ENCODE results near the gene RARS1.
A peak's percentile ranks its signal among the peaks of the same experiment; 100 is the strongest.

The RARS1 gene

GRCh38 chr5:168486136-168486879 lies at the start of gene RARS1:
TSS of gene RARS1 (plus strand) at chr5:168486471. CDS start at chr5:168486499, 28 bp downstream.
- DNase-seq (ENCODE audit: low read depth, low spot score): peak; percentile 97

DNA sequence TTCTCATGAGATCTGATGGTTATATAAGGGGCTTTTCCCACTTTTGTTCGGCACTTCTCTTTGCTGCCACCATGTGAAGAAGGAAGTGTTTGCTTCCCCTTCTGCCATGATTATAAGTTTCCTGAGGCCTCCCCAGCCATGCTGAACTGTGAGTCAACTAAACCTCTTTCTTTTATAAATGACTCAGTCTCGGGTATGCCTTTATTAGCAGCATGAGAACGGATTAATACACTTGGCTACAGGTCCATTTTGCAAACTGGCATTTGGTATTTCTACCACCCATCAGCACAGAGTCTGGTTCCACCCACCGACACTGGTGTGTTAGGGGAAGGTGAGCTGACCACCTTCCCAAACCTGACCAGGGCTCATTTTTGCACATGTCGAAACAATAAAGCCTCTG lies 47.9 kb upstream of the RARS1 start:
- DNase-seq (ENCODE audit: low read depth, low spot score): no peak

- DNase-seq (ENCODE audit: low read depth, low spot score): no peak
These were observed 42.7 kb upstream of the RARS1 start for GRCh38 chr5:168443533-168443932.

DNA sequence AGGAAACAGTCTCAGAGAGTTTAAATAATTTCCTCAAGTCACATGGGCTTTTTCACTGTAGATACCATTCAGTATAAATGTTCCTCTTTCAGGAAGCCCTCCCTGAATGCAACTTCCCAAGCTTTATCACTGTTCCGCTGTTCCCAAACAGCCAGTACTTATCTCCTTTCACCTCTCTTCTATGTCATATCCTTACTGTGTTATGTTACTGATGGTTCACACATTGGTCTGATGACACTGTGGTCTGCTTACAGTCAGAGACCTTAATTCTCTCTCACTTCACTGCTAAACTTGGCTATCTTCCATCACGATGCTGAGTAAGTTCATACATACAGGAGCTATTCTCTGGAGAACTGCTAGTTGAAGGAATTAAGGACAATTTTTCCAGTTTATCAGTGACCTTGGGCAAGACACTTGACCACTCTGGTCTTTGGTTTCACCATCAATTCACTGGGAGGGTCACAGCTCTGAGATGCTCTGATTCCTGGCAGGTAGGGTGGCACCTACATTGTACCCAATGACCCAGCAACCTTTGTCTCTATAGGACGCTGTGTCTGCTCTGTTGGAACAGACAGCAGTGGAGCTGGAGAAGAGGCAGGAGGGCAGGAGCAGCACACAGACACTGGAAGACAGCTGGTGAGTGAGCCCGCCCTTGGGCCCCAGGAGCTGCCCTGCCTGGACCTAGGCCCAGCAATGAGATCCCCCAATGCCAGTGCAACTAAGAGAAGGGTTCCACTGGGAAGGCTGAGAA lies 42.1 kb upstream of the RARS1 start:
- no peak for DNase-seq (ENCODE audit: low read depth, low spot score)

GRCh38 chr5:168446983-168447619 lies 39.2 kb upstream of the RARS1 start:
- DNase-seq (ENCODE audit: low read depth, low spot score): no peak

GRCh38 chr5:168447808-168448207 lies 38.5 kb upstream of the RARS1 start:
- DNase-seq (ENCODE audit: low read depth, low spot score): no peak

DNA sequence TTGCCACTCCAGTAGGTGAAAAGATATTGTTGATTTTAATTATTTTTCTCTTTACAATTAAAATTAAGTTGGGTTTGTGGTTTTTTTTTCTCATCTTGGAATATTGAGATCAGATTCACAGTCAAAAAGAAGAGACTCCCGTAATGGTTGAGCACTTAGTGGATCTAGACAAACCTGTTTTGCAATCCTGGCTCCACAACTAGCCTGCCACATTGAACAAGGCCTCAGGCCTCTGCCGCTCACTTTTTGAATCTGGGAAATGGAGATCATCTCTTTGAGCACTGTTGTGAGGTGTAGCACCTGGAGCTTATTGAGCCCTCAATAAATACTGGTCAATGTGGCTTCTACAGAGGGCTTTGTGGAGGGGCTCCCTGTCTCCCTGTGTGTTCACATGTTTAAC lies 37.1 kb upstream of the RARS1 start:
- DNase-seq (ENCODE audit: low read depth, low spot score): peak; percentile 64

- DNase-seq (ENCODE audit: low read depth, low spot score): no peak
These were observed 34.7 kb upstream of the RARS1 start for GRCh38 chr5:168451565-168451964.

DNA sequence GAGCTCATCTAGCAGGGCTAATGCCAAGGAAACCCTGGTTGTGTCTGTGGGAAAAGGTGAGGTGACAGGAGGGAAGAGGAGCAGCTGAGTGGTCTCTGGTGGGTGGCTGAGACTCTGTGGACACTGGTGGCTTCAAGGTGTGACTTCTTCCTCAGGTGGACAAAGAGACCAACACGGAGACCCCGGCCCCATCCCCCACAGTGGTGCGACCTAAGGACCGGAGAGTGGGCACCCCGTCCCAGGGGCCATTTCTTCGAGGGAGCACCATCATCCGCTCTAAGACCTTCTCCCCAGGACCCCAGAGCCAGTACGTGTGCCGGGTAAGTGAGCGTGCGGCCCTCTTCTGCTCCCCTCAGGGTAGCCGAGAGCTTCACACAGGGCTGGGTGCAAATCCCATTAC lies 31.1 kb upstream of the RARS1 start:
- DNase-seq (ENCODE audit: low read depth, low spot score): no peak

DNA sequence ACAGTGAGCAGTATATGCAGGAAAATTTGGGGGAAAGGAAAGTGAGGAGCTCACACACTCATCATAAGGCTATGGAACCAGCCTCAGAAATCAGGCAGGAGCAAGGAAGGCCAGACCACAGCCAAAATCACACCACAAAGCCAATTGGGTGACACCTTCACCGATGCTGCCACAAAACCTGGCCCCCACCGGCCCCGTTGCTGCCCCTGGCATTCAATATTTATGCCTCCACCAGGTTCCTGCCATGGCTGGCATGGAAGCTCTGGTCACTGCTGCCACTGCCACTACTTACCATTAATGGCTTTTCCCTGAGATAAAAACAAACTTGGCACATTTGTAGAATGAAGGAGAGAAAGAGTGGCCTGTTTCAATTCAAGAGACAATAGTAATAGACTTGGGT lies 28.7 kb upstream of the RARS1 start:
- no peak for DNase-seq (ENCODE audit: low read depth, low spot score)

- no peak for DNase-seq (ENCODE audit: low read depth, low spot score)
These were observed 25.7 kb upstream of the RARS1 start for GRCh38 chr5:168460606-168461005.

DNA sequence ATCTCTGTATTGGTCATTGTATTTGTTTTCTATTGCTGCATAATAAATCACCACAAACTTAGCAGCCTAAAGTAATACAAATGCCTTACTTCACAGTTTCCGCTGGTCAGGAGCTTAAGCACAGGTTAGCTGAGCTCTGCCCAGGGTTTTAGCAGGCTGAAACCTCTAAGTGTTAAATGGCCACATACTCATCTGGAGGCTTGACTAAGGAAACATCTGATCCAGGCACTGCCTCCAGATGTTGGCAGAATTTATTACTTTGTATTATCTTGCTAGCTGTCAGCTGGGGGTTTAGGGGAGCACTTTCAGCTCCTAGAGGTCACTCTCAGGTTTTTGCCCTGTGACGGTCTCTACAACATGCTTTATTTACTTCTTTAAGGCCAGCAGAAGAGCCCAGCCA lies 23.2 kb upstream of the RARS1 start:
- DNase-seq (ENCODE audit: low read depth, low spot score): no peak

DNA sequence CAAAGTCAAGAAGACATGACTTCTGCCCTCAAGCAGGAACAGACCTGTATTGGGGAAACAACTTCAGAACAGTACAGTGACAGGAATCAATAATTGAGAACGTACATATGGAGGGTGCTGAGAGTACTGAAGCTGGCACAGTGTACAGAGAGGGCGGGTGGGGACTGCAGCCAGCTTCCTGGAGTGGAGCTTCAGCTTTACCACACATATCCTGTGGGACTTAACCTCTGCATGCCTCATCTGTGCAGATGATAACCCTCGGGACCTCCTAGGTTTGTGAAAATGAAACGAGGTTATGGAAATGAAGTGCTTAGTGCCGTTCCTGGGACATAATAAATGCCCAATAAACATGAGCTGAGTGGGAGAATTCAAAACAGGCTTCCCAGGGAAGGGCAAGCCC lies 22.1 kb upstream of the RARS1 start:
- DNase-seq (ENCODE audit: low read depth, low spot score): no peak

- DNase-seq (ENCODE audit: low read depth, low spot score): no peak
These were observed 21.6 kb upstream of the RARS1 start for GRCh38 chr5:168464641-168465040.

- no peak for DNase-seq (ENCODE audit: low read depth, low spot score)
These were observed 18.4 kb upstream of the RARS1 start for GRCh38 chr5:168467755-168468330.

DNA sequence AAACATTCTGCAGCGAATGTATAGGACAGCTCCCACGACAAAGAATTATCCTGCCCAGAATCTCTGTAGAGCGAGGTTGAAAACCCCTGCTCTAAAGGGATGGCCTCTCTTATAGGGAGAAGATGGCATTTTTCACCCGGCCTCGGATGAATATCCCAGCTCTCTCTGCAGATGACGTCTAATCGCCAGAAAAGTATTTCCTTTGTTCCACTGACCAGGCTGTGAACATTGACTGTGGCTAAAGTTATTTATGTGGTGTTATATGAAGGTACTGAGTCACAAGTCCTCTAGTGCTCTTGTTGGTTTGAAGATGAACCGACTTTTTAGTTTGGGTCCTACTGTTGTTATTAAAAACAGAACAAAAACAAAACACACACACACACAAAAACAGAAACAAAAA lies 17.4 kb upstream of the RARS1 start:
- DNase-seq (ENCODE audit: low read depth, low spot score): no peak

DNA sequence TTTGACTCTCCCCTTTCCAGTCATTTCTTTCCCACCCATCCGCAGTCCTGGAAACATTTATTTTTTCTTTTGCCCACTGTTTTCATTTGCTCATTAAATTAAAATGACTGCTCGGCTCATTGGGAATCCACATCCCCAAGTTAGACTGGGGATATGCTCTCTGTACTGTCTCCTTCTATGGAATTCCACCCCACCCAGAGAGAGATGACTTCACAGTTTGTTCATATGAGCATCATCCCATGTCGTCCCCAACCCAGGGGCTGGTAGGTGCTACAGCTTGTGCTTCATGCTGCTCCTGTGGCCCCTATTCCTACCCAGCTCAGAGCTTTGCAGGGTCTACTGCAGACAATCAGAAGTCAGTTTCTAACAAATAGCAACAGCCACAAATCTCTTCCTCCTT lies 16.5 kb upstream of the RARS1 start:
- DNase-seq (ENCODE audit: low read depth, low spot score): no peak

DNA sequence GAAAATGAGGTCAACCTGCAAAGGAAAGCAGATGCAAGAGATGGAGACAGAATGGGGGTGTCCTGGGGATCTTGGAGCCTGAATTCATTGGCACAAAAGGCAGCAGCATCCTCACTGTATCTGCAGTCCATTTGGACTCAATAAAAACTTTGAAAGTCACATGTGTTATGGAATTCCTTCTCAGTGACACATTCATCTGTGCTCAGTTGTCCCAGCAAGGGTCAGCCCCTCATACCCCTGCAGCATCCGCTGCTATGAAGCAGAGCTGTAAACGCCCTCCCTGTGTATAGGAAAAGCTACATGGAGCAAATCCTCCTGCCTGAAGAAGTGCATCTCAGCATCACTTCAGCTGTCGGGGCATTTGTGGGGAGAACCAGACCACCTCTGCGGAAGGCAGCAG lies 14.5 kb upstream of the RARS1 start:
- no peak for DNase-seq (ENCODE audit: low read depth, low spot score)

DNA sequence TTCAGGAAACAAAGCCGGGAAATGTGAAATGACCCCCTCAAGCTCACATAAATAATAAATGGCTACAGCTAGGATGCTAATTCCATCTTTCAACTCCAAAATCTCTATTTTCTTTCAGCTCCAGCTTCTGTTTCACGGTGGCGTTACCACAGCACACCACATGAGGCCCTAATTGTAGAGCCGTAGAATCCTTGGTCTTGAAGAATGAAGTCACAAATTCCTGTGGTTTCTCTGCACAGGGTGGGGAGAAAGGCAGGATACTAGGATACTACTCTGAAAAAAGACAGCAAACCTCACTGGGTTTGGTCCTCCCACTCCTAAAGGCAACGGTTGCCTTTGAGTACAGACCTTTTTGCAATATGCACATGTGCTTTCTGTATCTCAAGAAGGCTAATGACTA lies 13.9 kb upstream of the RARS1 start:
- peak; percentile 25 for DNase-seq (ENCODE audit: low read depth, low spot score)

- no peak for DNase-seq (ENCODE audit: low read depth, low spot score)
These were observed 12.0 kb upstream of the RARS1 start for GRCh38 chr5:168474319-168474718.

DNA sequence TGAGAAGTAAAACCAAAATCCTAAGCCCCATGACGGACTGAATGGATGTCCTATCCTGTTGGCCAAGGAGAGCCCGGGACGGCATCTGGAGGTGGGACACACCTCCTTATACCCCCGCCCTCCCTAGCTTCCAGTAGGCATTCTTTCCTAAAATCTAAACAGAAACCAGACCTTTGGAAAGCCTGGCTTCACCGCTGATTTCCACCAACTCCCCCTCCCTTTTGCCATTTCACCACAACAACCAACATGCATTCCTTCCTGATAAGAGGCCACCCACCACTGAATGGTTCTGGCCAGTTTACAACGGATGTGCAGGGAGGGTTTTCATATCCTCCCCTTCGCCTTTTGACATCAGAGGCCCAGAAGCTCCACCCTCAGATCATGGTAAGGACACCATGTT lies 9.2 kb upstream of the RARS1 start:
- peak; percentile 84 for DNase-seq (ENCODE audit: low read depth, low spot score)

DNA sequence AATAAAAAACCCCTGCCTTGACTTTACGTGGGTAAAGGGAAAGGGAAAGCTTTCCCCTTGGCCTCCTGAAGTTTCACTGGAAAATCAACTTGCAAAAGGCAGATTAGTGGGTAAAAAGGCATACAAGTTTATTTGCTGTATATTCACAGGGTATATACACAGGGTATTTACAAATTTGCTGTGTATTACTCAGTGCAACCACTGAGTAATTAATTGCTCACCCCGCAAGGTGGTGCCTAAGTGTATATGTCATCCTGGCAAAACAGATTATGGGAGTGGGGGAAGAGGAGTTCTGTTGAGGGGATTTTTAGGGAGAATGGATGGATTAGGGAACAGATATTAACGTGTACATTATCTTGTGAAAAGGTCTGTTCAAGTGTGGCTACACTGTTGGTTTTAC lies 7.1 kb upstream of the RARS1 start:
- DNase-seq (ENCODE audit: low read depth, low spot score): no peak
